Neuron (in vitro differentiated cells): ENCODE results near the gene SLC39A3.

Source experiments
- H2AFZ ChIP-seq: one replicate; pipeline ENCODE4 v1.6.1; 2013; ENCODE audit warnings: low read depth, mild to moderate bottlenecking, inconsistent platforms, low read length, moderate library complexity
- H3K27me3 ChIP-seq: one replicate; pipeline ENCODE4 v1.6.1; 2013; ENCODE audit warnings: low read length; ENCODE audit not compliant: insufficient read depth
- H3K36me3 ChIP-seq: one replicate; pipeline ENCODE4 v1.6.1; 2013; ENCODE audit warnings: low read length; ENCODE audit not compliant: insufficient read depth
- H3K4me1 ChIP-seq: one replicate; pipeline ENCODE4 v1.6.1; 2013; ENCODE audit warnings: low read length; ENCODE audit not compliant: insufficient read depth
- H3K4me3 ChIP-seq: 2 replicates; pipeline ENCODE4 v1.5.1; 2013; ENCODE audit warnings: mild to moderate bottlenecking, low read length, moderate library complexity
- H3K9me3 ChIP-seq: one replicate; pipeline ENCODE4 v1.6.1; 2013; ENCODE audit warnings: low read length

The SLC39A3 gene

DNA sequence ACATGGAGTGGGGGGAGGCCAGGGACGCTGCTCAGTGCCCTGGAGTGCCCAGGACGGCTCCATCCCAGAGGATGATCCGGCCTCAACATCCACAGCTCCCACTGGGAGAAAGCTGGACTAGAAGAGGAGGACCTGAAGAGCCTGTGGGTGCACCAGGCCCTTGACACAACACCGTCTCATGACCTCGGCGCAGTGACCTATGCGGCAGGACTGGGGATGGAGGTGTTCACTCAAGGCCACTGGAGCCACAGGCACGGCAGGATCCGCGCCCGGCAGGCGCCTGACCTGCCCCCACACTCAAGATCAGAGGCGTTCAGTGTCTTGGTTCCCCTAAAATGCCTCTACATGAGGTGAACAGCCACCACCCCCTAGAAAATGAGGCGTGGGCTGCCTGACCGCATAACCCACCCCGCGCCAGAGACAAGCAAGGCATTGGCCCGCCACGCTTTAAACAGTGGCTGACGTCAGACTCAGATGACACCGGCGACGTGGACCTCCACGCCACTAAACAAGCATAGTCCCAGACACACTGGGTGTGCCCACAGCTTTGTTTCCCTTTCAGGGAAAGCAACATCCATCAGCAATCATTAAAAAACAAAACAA lies 35.2 kb upstream of the SLC39A3 start:
- peaks cover 7% of the 10 kb centered on the region for H3K9me3 ChIP-seq
- no peaks in the 10 kb centered on the region for H3K4me1 ChIP-seq
- H3K36me3 ChIP-seq = peaks cover 22% of the 10 kb centered on the region
- no peak overlapping the region for H2AFZ ChIP-seq
- no peak overlapping the region for H3K4me3 ChIP-seq
- H3K27me3 ChIP-seq = no peaks in the 10 kb centered on the region

GRCh38 chr19:2774083-2774679 lies 34.4 kb upstream of the SLC39A3 start:
- H3K4me3 ChIP-seq = no peak overlapping the region
- peaks cover 24% of the 10 kb centered on the region for H3K36me3 ChIP-seq
- peaks cover 7% of the 10 kb centered on the region for H3K9me3 ChIP-seq
- no peaks in the 10 kb centered on the region for H3K4me1 ChIP-seq
- no peak overlapping the region for H2AFZ ChIP-seq
- no peaks in the 10 kb centered on the region for H3K27me3 ChIP-seq

GRCh38 chr19:2771786-2772674 lies 32.2 kb upstream of the SLC39A3 start:
- no peak overlapping the region for H3K4me3 ChIP-seq

DNA sequence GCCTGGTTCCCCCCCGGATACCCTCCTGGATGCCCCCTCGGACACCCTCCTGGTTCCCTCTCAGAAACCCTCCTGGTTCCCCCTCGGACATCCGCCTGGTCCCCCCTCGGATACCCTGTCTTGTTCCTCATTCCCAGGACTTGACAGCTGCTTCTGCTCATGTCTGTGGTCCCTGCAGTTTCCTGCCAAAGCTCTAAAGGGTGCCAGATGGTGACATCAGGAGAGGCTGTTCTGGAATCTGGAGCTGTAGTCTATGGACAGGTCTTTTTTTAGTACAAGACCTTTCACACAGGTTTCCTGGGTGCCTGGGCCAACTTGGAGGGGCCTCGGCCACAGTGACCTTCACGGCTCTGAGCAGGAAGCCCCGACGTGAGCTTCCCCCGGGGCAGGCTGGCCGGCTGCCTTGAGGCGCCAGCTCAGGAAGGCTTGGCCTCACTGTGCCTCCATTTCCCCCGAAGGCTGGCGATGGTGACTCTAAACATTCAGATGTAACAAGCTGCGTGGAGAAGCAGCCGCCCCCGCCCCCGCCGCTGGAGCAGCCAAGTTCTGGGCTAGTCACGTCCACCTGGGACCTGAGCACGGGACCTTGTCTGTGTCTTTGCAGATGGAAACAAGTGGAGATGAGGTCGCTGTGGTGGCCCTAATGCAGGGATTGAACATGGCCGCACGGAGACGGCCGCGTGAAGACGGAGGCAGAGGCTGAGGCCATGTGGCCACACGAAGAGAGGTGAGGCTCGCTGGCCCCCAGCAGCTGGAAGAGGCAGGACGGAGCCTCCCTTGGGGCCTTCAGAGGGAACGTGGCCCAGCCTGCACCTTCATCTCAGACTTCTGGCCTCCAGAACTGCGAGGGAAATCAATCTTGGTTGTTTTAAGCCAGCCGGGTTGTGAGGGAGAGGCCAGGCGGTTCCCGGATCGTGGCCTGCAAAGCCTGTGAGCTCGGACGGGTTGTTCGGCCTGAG lies 30.5 kb upstream of the SLC39A3 start:
- Histone ChIP-seq H3K9me3 (peaks cover 2% of the 10 kb centered on the region), H3K4me3 (no peak overlapping the region), H3K36me3 (peaks cover 39% of the 10 kb centered on the region), H2AFZ (no peak overlapping the region), H3K4me1 (no peaks in the 10 kb centered on the region), H3K27me3 (no peaks in the 10 kb centered on the region)

More at GRCh38 chr19:2771786-2772674, 32.2 kb upstream of the SLC39A3 start:
- no peak overlapping the region for H2AFZ ChIP-seq
- H3K27me3 ChIP-seq = no peaks in the 10 kb centered on the region
- H3K9me3 ChIP-seq = peaks cover 6% of the 10 kb centered on the region
- no peaks in the 10 kb centered on the region for H3K4me1 ChIP-seq
- peaks cover 31% of the 10 kb centered on the region for H3K36me3 ChIP-seq

- peaks cover 49% of the 10 kb centered on the region for H3K36me3 ChIP-seq
- no peak overlapping the region for H3K4me3 ChIP-seq
- no peak overlapping the region for H2AFZ ChIP-seq
- H3K9me3 ChIP-seq = peaks cover 2% of the 10 kb centered on the region
- no peaks in the 10 kb centered on the region for H3K4me1 ChIP-seq
- no peaks in the 10 kb centered on the region for H3K27me3 ChIP-seq
Measured at GRCh38 chr19:2769218-2769617, 29.4 kb upstream of the SLC39A3 start.

DNA sequence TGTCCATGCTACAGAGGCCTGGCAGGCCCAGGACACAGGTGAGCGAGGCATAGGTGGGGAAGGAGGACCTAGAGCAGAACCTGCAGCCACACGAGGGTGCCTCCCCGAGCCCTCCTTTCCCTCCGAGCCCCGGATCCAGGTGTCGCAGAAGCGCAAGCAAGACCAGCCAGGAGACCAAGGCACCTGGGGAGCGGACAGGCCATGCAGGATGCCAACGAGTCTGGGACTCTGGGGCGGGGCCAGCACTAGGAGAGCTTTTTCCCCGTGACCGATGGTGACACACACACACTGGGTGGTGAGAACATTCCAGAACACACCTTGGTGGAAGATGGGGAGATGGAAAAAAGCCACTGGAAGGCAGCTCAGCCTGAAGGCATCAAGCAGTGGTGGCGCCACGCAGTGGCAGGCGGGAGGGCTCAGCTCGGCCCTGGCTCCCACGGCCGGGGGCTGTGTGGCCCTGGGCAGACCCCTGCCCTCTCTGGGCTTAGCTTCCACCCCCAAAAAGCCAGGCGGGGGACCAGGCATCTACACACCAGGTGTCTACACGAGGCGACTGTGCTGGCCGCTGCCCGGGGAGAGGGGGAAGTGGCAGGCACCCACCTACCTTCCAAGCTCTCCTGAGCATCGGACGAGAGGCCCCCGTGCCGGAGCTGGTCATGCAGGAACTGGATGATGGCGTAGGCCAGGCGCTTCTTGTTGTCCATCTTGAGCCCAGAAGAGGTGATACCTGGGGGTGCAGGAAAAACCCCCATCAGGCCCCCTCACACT lies 28.7 kb upstream of the SLC39A3 start:
- no peak overlapping the region for H2AFZ ChIP-seq
- H3K4me1 ChIP-seq = no peaks in the 10 kb centered on the region
- peaks cover 55% of the 10 kb centered on the region for H3K36me3 ChIP-seq
- no peak overlapping the region for H3K4me3 ChIP-seq
- no peaks in the 10 kb centered on the region for H3K9me3 ChIP-seq
- no peaks in the 10 kb centered on the region for H3K27me3 ChIP-seq

- Histone ChIP-seq H3K27me3 (no peaks in the 10 kb centered on the region), H3K9me3 (no peaks in the 10 kb centered on the region), H2AFZ (no peak overlapping the region), H3K4me3 (no peak overlapping the region), H3K36me3 (peaks cover 59% of the 10 kb centered on the region), H3K4me1 (no peaks in the 10 kb centered on the region)
Measured at GRCh38 chr19:2767688-2768087, 27.9 kb upstream of the SLC39A3 start.

DNA sequence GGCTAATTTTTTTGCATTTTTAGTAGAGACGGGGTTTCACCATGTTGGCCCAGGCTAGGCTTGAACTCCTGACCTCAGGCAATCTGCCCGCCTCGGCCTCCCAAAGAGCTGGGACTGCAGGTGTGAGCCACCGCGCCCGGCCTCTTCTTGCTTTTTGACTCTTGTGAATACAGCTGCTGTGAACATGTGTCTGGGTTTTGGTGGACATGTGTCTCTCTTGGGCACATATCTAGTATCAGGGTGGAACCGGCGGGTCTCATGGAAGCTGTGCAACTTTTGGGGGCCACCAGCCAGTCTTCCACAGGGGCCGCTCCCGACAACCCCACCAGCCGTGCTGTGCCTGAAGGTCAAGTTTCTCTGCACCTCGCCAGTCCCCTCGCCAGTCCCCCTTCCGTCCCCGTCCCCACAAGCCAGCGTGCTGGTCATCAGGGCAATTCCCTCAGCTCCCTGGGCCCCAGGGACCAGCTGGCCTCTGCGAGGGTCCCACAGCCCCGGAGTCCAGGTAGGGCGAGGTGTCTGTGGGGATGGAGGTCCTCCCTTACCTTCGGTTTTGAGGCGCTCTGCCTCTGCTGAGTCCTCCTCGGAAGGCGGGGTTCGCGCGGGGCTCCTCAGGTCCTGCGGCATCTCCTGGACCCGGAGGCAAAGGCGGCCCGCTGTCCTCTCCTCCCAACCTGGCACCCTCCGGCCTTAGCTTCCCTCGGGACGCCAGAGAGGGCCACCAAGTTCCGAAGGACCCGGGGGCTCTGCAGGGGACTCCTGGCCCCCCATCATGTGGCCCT lies 27.0 kb upstream of the SLC39A3 start:
- no peak overlapping the region for H3K4me3 ChIP-seq
- H3K9me3 ChIP-seq = no peaks in the 10 kb centered on the region
- H3K27me3 ChIP-seq = no peaks in the 10 kb centered on the region
- no peaks in the 10 kb centered on the region for H3K4me1 ChIP-seq
- H3K36me3 ChIP-seq = peaks cover 68% of the 10 kb centered on the region
- no peak overlapping the region for H2AFZ ChIP-seq

DNA sequence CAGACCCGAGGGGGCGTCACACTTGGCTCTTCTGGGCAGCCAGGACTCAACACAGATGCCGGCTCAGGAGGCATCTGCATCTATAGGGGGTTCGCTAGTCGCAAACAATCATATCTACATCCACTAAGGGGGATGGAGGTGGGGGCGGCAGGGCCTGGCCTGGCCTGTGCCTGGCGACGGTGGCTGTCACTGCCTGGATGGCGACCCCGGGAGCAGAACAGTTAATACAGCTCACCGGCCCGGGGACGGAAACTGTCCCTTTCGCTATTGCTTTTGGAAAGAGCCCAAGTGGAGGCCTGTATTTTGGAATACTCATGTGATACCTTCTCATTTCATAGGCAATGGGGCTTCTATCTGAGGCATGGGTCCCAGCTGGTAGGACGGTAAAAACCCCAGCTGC lies 25.6 kb upstream of the SLC39A3 start:
- peaks cover 72% of the 10 kb centered on the region for H3K36me3 ChIP-seq
- H2AFZ ChIP-seq = no peak overlapping the region
- H3K4me3 ChIP-seq = no peak overlapping the region
- no peaks in the 10 kb centered on the region for H3K27me3 ChIP-seq
- no peaks in the 10 kb centered on the region for H3K4me1 ChIP-seq
- H3K9me3 ChIP-seq = no peaks in the 10 kb centered on the region

- Histone ChIP-seq H3K27me3 (no peaks in the 10 kb centered on the region), H2AFZ (no peak overlapping the region), H3K4me1 (no peaks in the 10 kb centered on the region), H3K9me3 (no peaks in the 10 kb centered on the region), H3K4me3 (no peak overlapping the region), H3K36me3 (peaks cover 73% of the 10 kb centered on the region)
Measured at GRCh38 chr19:2764945-2765344, 25.1 kb upstream of the SLC39A3 start.

DNA sequence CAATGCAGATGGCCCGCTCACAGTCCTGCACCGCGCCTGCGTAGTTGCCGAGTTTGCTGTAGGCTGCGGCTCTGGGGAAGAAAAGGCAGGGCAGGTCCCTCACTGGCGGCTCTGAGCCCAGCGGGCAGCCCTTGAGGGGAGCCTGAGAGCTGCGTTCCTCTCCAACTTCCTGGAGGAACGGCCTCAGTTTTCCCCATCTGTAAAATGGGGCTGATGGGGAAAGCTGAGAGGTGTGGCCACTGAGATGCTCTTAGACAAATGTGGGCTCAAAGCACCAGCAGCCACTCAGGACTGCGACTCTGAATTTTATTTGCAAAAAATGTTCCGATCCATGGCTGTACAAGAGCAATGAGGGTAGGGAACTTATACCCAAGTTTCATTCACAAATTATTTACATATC lies 23.9 kb upstream of the SLC39A3 start:
- no peaks in the 10 kb centered on the region for H3K4me1 ChIP-seq
- no peaks in the 10 kb centered on the region for H3K9me3 ChIP-seq

More for the DNA sequence above, 23.9 kb upstream of the SLC39A3 start:
- no peak overlapping the region for H2AFZ ChIP-seq
- no peaks in the 10 kb centered on the region for H3K27me3 ChIP-seq
- peaks cover 68% of the 10 kb centered on the region for H3K36me3 ChIP-seq
- H3K4me3 ChIP-seq = no peak overlapping the region
